ENCODE measurements around the gene N4BP2.

Gene N4BP2

GRCh38 chr4:40160258-40160657, 103.6 kb downstream of the N4BP2 start:
- no peak for FAIRE-seq

GRCh38 chr4:40164459-40164858, 107.8 kb downstream of the N4BP2 start:
- FAIRE-seq, result no peak

DNA sequence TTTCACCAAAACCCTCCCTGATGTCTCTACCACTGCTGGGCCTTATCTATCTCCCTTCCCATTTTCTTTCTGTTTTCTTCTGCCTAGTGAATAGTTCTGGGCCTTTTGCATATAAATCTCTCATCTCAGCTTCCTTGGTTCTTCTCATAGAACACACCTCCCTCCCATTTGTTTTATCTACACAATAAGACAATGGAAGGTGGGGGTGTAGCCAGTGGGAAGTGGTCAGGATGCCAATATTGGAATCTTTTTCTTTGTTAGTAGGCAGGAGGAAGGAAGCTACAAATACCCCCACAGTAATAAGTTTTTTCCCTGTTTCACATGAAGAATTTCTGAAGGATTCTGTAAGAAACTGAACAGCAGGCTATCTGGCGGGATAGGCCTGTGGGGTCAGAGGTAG, 109.3 kb downstream of the N4BP2 start:
- no peak for FAIRE-seq

- FAIRE-seq, result no peak
Measured at GRCh38 chr4:40168070-40168469, 111.4 kb downstream of the N4BP2 start.

- peak; percentile 97 for FAIRE-seq
Measured at GRCh38 chr4:40170588-40170987, 113.9 kb downstream of the N4BP2 start.

- FAIRE-seq, result no peak
Measured at GRCh38 chr4:40173470-40173875, 116.8 kb downstream of the N4BP2 start.

DNA sequence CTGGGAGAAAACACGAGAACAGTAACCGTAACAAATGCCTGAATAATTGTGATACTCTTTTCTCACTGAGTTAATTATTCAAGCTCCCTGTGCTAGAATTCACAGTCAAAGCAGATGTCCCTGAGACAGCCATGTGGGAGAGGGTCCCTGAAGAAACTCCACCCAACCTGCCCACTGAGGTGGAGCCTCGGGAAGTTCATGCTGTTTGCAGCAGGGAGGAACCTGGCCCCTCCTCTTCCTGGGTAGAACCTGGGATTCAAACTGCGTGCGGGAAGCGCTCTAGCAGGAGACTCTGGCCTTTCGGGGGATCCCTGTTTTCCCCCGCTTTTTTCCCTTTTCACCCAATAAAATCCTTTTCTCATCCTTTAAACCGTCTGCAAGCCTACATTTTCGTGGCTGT, 120.0 kb downstream of the N4BP2 start:
- FAIRE-seq, result no peak

DNA sequence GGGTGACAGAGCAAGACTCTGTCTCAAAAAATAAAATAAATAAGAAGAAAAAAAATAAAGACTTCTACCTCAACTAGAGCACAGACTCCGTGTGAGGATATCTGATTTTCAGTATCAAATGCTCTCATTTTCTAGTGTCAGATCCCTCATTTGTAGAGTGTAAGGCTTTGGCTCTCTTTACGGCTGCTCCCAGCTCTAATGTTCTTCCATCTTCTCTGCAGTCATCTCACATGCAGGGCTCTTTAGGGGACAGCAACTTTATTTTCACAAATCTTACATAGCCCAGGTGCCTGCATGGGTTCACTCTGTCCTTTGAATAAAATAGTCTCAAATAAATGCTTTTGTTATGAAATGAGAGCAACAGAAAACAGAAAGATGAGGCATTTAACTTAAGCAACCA, 120.9 kb downstream of the N4BP2 start:
- no peak for FAIRE-seq

- FAIRE-seq, result no peak
Measured at GRCh38 chr4:40178672-40179071, 122.0 kb downstream of the N4BP2 start.

GRCh38 chr4:40179360-40179759, 122.7 kb downstream of the N4BP2 start:
- FAIRE-seq, result no peak

GRCh38 chr4:40180356-40180755, 123.7 kb downstream of the N4BP2 start:
- peak; percentile 5 for FAIRE-seq

GRCh38 chr4:40182001-40182400, 125.4 kb downstream of the N4BP2 start:
- no peak for FAIRE-seq

DNA sequence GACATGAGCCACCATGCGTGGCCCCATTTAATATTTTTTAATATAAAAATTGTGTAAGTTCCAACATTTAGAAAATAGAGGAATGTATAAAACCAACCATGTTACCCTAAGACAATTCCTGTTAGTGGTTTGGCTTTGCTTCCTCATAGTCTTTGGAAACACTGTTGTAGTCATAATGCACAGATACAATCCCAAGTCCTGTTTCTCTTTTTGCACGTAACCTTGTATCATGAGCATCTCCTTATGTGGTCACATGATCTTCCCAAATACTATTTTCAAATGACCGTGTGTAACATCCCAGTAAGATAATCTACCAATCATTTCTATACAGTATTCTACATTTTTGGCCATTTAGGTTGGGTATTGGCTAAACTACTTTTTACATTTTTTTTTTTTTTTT, 126.3 kb downstream of the N4BP2 start:
- no peak for FAIRE-seq

DNA sequence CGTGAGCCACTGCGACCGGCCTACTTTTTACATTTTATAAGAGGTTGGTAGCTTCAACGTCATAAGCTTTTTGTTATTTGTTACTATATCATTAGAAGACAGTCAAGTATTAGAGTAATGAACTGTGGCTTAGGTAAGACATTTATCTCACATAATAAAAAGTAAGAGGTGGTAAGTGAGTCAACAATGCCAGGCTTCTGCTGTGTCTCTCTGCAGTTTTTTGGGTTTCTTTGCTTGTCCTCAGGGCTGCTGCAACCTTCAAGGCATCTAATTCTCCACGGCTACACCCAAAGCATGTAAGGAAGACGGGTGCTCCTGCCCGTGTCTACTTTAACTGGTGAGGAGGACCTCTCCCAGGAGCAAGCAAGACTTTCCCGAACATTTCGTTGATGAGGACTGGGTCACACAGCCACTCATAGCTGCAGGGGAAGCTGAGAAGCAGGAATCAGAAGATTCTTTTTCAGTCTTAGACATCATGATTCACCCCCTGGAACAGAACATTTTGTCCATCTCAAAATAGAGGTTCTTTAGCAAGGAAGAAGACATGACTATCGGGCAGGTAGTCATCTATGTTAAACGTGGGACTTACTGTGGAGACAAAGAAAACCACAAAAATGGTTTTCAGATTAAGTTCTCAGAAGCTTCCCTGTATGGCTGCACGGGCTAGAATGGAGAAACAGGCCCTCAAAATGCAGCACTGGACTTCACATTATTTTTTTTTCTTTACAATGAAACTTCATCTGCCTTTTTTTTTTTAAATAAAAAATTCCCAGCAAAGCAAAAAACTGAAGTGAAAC, 127.2 kb downstream of the N4BP2 start:
- FAIRE-seq, result no peak

- FAIRE-seq, result no peak
Measured at GRCh38 chr4:40185830-40186664, 129.4 kb downstream of the N4BP2 start.

DNA sequence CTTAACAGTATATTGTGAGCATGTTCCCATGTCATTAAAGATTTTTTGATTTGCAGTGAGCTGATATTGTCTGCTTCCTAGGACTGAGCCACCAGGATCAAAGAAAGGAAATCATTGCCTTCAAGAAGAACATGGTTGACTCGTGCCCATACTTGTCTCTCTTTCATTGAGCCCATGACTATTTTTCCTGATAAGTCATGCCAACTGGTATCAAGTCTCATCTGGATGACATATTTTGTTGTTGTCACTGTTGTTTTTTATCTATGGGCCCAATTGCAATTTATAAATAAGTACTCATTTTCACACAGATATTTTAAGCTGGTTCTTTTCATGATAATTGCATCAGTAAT, 130.0 kb downstream of the N4BP2 start:
- FAIRE-seq, result no peak

GRCh38 chr4:40187386-40187906, 130.8 kb downstream of the N4BP2 start:
- no peak for FAIRE-seq

DNA sequence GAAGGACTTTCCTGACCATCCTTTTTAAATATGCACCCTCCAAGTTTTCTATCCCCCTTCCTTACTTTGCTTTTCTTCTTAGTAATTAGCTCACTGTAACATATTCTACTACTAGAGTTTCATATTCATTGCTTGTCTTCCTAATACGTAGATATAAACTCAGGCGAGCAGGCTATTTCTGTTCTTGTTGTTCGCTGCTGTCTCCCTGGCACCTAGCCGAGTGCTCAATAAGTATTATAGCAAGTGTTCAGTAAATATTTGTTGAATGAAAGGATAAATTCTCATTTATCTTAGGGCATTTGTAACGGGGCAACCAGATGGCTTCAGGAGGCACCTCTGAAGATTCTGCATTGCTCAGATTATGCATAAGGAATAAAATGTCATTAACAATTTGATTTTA, 133.4 kb downstream of the N4BP2 start:
- FAIRE-seq, result peak; percentile 99

- no peak for FAIRE-seq
Measured at GRCh38 chr4:40190465-40190864, 133.8 kb downstream of the N4BP2 start.

DNA sequence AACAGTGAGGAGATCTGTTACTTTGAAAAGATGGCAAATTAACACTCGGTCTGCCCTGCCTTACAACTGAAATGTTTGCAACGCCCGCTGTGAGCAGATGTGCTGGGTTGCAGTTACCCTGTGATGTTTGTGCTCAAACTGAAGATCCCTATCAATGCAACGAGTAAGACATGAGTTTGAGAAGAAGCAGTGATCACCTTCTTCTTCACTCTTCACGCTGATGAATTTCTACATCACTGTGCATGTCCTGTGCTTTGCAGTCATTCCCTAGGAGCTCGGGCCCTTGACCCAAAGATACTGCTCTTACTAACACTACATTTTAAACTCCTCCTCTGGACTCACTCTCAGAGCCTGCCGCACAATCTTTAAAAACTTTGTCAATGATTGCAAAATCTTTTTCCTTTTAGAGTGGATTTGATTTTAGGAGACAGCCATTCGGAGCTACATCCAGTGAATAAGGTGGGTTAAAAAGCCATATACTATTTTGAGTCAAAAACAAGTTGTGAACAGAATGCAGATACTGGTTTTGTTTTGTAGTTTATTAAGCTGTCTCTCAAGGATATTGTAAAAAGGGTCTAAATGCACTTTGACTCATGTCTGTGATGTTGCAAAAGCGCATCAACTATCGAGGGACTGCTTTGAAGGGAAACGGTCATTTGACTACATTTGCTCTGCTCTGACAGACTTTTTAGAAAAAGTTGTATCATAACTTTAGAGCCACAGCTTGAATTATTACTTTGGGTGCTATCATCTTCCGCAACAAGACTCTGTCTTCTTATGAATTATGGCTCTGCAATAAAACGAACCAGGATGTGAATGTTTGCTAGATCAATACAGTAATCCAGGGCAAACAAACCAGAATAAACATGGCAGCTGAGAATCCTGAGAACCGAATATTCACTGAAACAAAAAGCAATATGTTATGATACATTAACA, 134.5 kb downstream of the N4BP2 start:
- FAIRE-seq, result peak; percentile 85

DNA sequence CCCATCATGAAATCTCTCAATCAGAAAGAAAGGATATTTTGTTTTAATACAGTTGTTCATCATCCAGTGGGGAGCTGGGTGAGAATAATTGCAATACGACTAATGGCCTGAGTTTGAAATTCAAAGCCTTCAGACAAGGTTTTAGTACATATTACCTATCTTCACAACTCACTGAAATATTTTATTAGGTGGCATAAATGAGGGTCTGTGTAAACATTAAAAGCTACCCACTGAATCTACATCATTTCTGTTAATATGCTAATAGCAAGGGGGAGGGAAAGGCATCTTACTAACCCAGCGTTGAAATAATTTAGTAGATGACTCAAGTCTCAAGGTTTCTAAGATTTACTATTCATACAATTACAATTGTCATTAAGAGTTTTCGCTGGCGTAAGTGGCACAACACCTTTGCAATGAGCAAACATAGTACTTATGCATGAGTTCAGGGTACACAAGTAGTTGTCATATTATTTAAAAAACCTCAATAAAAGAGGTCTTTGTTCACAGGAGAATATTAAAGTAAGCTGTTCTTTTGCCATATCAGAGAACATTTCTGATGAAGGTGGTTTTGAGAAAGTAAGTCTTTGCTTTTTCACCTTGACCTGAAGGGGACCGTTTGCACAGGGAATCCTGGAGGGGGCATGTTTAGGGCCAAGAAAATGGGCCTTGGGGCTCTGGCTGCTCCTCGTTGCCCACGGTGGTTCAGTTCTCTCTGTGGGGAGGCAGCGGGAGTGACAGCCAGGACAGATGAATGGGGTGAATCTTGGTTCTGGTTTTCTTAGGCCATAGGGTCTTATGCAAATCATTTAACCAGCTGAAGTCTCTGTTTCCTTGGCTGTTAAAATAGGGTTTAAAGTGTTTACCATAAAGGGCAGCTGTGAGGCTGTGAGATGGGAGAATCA, 135.7 kb downstream of the N4BP2 start:
- no peak for FAIRE-seq
